Islet precursor cell (in vitro differentiated cells): ENCODE data around the gene ITPKC.

Experiments used
- DNase-seq: peaks from one replicate; pipeline ENCODE4 v3.0.0-alpha.2; 2018

ITPKC gene

GRCh38 chr19:40690693-40691420 lies 26.1 kb upstream of the ITPKC start:
- peak; percentile 98 for DNase-seq

GRCh38 chr19:40691421-40692211 lies 25.3 kb upstream of the ITPKC start:
- no peak for DNase-seq

- DNase-seq = no peak
These were observed 24.7 kb upstream of the ITPKC start for GRCh38 chr19:40692212-40692551.

- no peak for DNase-seq
These were observed 23.6 kb upstream of the ITPKC start for GRCh38 chr19:40693150-40693788.

GRCh38 chr19:40693896-40694295 lies 23.0 kb upstream of the ITPKC start:
- no peak for DNase-seq

GRCh38 chr19:40695881-40696280 lies 21.0 kb upstream of the ITPKC start:
- no peak for DNase-seq

GRCh38 chr19:40697007-40697406 lies 19.9 kb upstream of the ITPKC start:
- DNase-seq = no peak

GRCh38 chr19:40700083-40700482 lies 16.8 kb upstream of the ITPKC start:
- DNase-seq = no peak

GRCh38 chr19:40701758-40702157 lies 15.2 kb upstream of the ITPKC start:
- DNase-seq = no peak

- peak; percentile 92 for DNase-seq
These were observed 14.4 kb upstream of the ITPKC start for GRCh38 chr19:40702337-40703012.

- no peak for DNase-seq
These were observed 13.7 kb upstream of the ITPKC start for GRCh38 chr19:40703029-40703755.

- no peak for DNase-seq
These were observed 12.2 kb upstream of the ITPKC start for GRCh38 chr19:40704491-40705361.

GRCh38 chr19:40705362-40705651 lies 11.6 kb upstream of the ITPKC start:
- no peak for DNase-seq

- no peak for DNase-seq
These were observed 10.8 kb upstream of the ITPKC start for GRCh38 chr19:40705950-40706619.

- no peak for DNase-seq
These were observed 9.3 kb upstream of the ITPKC start for GRCh38 chr19:40707615-40708014.

GRCh38 chr19:40709817-40710216 lies 7.1 kb upstream of the ITPKC start:
- DNase-seq = no peak

GRCh38 chr19:40713939-40714338 lies 3.0 kb upstream of the ITPKC start:
- DNase-seq = no peak

- peak; percentile 97 for DNase-seq
These were observed 2.2 kb upstream of the ITPKC start for GRCh38 chr19:40714441-40715299.

- DNase-seq = no peak
These were observed 856 bp upstream of the ITPKC start for GRCh38 chr19:40716031-40716481.

- no peak for DNase-seq
These were observed 490 bp downstream of the ITPKC start for GRCh38 chr19:40717325-40717879.
